Colonic mucosa (tissue), 4 donors: ENCODE results near the gene ATM. TPM values are rescaled to one million over a fixed set of nuclear protein-coding genes. Genes with fewer than 3 reads are reported as not detected.
A peak's percentile ranks its signal among the peaks of the same experiment; 100 is the strongest.

Source experiments
- DNase-seq: peaks from one replicate; pipeline ENCODE4 v3.0.0-alpha.2; 2020
- H3K27ac ChIP-seq: fragments of 200-600 bp; one replicate; pipeline ENCODE4 v1.8.0; 2021
- H3K27me3 ChIP-seq: fragments of 200-600 bp; one replicate; pipeline ENCODE4 v1.8.0; 2021
- H3K36me3 ChIP-seq: fragments of 200-600 bp; one replicate; pipeline ENCODE4 v1.8.0; 2021
- H3K4me1 ChIP-seq: fragments of 200-600 bp; one replicate; pipeline ENCODE4 v1.8.0; 2021; ENCODE audit warnings: mild to moderate bottlenecking
- H3K4me3 ChIP-seq: fragments of 200-600 bp; one replicate; pipeline ENCODE4 v1.8.0; 2021
- H3K9ac ChIP-seq, 2 donors: one replicate each; pipeline ENCODE4 v1.7.0; 2013; ENCODE audit warnings: control low read depth in 2 of 2, low read depth in 2 of 2, low read length in 2 of 2
- H3K9me3 ChIP-seq: fragments of 200-600 bp; one replicate; pipeline ENCODE4 v1.8.0; 2021
- CTCF ChIP-seq: fragments of 200-600 bp; IDR thresholded peaks from one replicate; pipeline ENCODE4 v1.8.0; 2022; ENCODE audit warnings: antibody characterized with exemption, mild to moderate bottlenecking
- intact Hi-C: fragments of 100-400 bp; cut with DNase I; formaldehyde crosslinking; loops from one replicate; pipeline ENCODE4 v1.14.1; 2022
- total RNA-seq, 2 donors: library from RNA; stranded (reverse); fragmentation: NEBNext Ultra II Directional in 1 of 2; extraction: Animal tissue kit (Norgen Biotek cat#: 25700) in 1 of 2; gene quantifications; one replicate each; pipeline ENCODE4 v1.2.1, GENCODE V29; 2021
- donor health status: healthy.
- donor health status: DM: no; HTN: no; CAD: no.
- donor health status: DM: no; HTN: no; CAD: no.

ATM gene
- total RNA-seq, 2 donors from 2014 or later, result 28.3 to 30.1 TPM

GRCh38 chr11:108221371-108221770 is 1.5 kb upstream of the ATM start:
- H3K9me3 ChIP-seq, result no peaks in the 10 kb centered on the region
- DNase-seq, result no peak
- no peak for TF ChIP-seq CTCF
- peak overlapping the region; percentile 50 for H3K4me3 ChIP-seq
- H3K27ac ChIP-seq, result peak overlapping the region; percentile 96
- intact Hi-C loops, result loop anchor here (5.0 to 10.0 kb wide), 2 partner anchors 207 to 426 kb away; no protein-coding TSS in a partner anchor
- no peaks in the 10 kb centered on the region for H3K27me3 ChIP-seq
- peak overlapping the region; percentile 52 to 96 for H3K9ac ChIP-seq
- no peaks in the 10 kb centered on the region for H3K36me3 ChIP-seq
- H3K4me1 ChIP-seq, result no peaks in the 10 kb centered on the region

- peak; percentile 24 for DNase-seq
- intact Hi-C loops, result loop anchor here (5.0 to 10.0 kb wide), 2 partner anchors 207 to 425 kb away; no protein-coding TSS in a partner anchor
- Histone ChIP-seq H3K4me1 (no peaks in the 10 kb centered on the region), H3K9ac (peak overlapping the region; percentile 52 to 96), H3K36me3 (no peaks in the 10 kb centered on the region), H3K4me3 (peak overlapping the region; percentile 50), H3K27me3 (no peaks in the 10 kb centered on the region), H3K27ac (peak overlapping the region; percentile 96), H3K9me3 (no peaks in the 10 kb centered on the region)
- TF ChIP-seq CTCF, result no peak
Measured at GRCh38 chr11:108221911-108222573, 825 bp upstream of the ATM start.

GRCh38 chr11:108223348-108224149 is 682 bp downstream of the ATM start:
- Histone ChIP-seq H3K9me3 (no peaks in the 10 kb centered on the region), H3K4me1 (no peaks in the 10 kb centered on the region), H3K9ac (peak overlapping the region; percentile 78 to 96), H3K36me3 (no peaks in the 10 kb centered on the region), H3K27ac (peak overlapping the region; percentile 96), H3K4me3 (peak overlapping the region; percentile 65), H3K27me3 (no peaks in the 10 kb centered on the region)
- DNase-seq, result no peak
- intact Hi-C loops, result loop anchor here (5.0 to 10.0 kb wide), 2 partner anchors 209 to 424 kb away; no protein-coding TSS in a partner anchor
- TF ChIP-seq CTCF, result no peak

- intact Hi-C loops, result loop anchor here (5.0 to 10.0 kb wide), 2 partner anchors 210 to 423 kb away; no protein-coding TSS in a partner anchor
- no peak overlapping the region for H3K4me3 ChIP-seq
- H3K27ac ChIP-seq, result peak overlapping the region; percentile 96
- peak overlapping the region in 1 of 2 donors; percentile 96 for H3K9ac ChIP-seq
- no peaks in the 10 kb centered on the region for H3K9me3 ChIP-seq
- H3K4me1 ChIP-seq, result no peaks in the 10 kb centered on the region
- no peaks in the 10 kb centered on the region for H3K36me3 ChIP-seq
- no peak for TF ChIP-seq CTCF
- H3K27me3 ChIP-seq, result no peaks in the 10 kb centered on the region
- DNase-seq, result no peak
Measured at GRCh38 chr11:108224366-108224765, 1.5 kb downstream of the ATM start.

- no peaks in the 10 kb centered on the region for H3K9me3 ChIP-seq
- no peaks in the 10 kb centered on the region for H3K36me3 ChIP-seq
- no peak for TF ChIP-seq CTCF
- intact Hi-C loops, result loop anchor here (5.0 to 10.0 kb wide), 2 partner anchors 210 to 422 kb away; no protein-coding TSS in a partner anchor
- H3K27me3 ChIP-seq, result no peaks in the 10 kb centered on the region
- DNase-seq, result no peak
- H3K9ac ChIP-seq, result peak overlapping the region in 1 of 2 donors; percentile 96
- H3K4me3 ChIP-seq, result no peak overlapping the region
- H3K4me1 ChIP-seq, result no peaks in the 10 kb centered on the region
- peak overlapping the region; percentile 34 for H3K27ac ChIP-seq
Measured at GRCh38 chr11:108224911-108225786, 2.3 kb downstream of the ATM start.
